ENCODE measurements around the gene DNAAF2. TPM values are rescaled to one million over a fixed set of nuclear protein-coding genes. Genes with fewer than 3 reads are reported as not detected.
"Not testable (repeated sequence)": the region's sequence is repeated elsewhere in the genome, so short reads cannot be mapped to it uniquely, and the experiment has no call there.

Gene DNAAF2
- polyA plus RNA-seq (ENCODE audit: insufficient read length in 10 of 10) = 1 to 10 TPM; 7.2 to 9.8 (median 7.8) TPM
- long read RNA-seq, donor 1, partial matches to known transcripts = 0 of 6 reads
- long read RNA-seq, donor 1, other reads (novel, unspliced or antisense) = 0 of 6 reads
- long read RNA-seq, donor 2, partial matches to known transcripts = 0 of 4 reads
- long read RNA-seq, donor 2, other reads (novel, unspliced or antisense) = 0 of 4 reads
- long read RNA-seq, donor 3 = 0 reads
- long read RNA-seq, donor 4, partial matches to known transcripts = 0 of 3 reads
- long read RNA-seq, donor 4, other reads (novel, unspliced or antisense) = 0 of 3 reads
- long read RNA-seq, donor 5, partial matches to known transcripts = 0 of 5 reads
- long read RNA-seq, donor 5, other reads (novel, unspliced or antisense) = 0 of 5 reads
- long read RNA-seq, donor 6, partial matches to known transcripts = 0 of 4 reads
- long read RNA-seq, donor 6, other reads (novel, unspliced or antisense) = 0 of 4 reads
- long read RNA-seq, donor 7, partial matches to known transcripts = 0 of 4 reads
- long read RNA-seq, donor 7, other reads (novel, unspliced or antisense) = 0 of 4 reads
- long read RNA-seq, donor 8, transcript DNAAF2-201 (3 exons, 2,963 nt) = major isoform, 10 of 13 reads
- long read RNA-seq, donor 8, partial matches to known transcripts = 0 of 13 reads
- long read RNA-seq, donor 8, other reads (novel, unspliced or antisense) = 0 of 13 reads
- long read RNA-seq, donor 9, partial matches to known transcripts = 0 of 1 reads
- long read RNA-seq, donor 9, other reads (novel, unspliced or antisense) = 0 of 1 reads

- DNase-seq = peak; percentile 63 to 91 (median 76)
These were observed at the start of gene DNAAF2 for GRCh38 chr14:49634547-49635334. Gene DNAAF2 (minus strand): TSS chr14:49635244. CDS start chr14:49635149, 95 bp downstream.

DNA sequence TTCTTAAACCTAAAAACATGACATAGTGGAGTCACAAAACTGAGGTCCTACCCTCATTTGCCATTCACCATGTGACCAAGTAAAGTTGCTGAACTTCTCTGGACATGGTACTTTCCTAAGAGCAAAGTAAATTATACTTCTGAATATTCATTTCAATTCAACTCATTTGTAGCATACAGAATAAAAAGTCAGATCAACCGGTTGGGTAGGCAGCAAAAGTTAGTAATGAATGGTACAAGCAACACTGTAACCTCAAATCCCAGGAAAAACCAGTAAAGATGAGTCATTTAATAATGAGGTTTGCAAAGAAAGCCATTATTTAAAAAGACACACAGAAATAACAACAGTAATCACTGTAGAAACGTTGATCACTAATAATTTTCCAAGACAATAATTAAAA is 44.2 kb upstream of the DNAAF2 start:
- no peak for DNase-seq

DNA sequence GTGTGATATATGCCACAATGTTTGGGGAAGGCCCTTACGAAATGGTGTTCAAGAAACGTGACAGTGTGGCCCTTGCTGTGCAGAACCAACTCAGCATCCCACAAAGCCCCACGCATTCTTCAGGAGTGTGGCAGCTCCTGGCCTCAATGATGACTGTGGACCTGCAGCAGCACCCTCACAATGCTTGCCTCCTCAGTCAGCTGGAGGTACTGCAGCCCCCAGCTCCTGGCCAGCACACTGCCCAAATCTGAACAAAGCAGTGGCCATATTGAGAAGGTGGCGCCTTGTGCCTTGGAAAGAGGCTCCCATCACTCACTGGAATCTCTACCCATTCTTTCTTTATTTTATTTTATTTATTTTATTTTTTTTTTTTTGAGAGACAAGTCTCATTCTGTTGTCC is 42.6 kb upstream of the DNAAF2 start:
- DNase-seq = no peak

DNA sequence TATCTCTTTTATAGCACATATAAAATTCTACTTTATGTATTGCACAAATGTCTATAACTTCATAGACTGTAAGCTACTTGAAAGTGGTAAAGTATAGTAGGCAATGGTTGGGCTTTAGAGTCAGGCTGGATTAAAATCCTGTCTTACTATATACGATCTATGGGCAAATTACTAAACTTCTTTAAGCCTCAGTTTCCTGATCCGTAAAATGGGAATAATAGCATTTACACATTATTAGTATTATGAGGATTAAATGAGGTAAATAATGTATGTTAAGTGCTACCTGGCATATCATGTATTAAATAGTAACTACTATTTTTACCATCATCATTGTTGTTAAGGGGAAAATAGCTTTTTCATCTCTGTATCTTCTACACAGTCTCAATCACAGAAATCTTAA is 38.5 kb upstream of the DNAAF2 start:
- no peak for DNase-seq

DNA sequence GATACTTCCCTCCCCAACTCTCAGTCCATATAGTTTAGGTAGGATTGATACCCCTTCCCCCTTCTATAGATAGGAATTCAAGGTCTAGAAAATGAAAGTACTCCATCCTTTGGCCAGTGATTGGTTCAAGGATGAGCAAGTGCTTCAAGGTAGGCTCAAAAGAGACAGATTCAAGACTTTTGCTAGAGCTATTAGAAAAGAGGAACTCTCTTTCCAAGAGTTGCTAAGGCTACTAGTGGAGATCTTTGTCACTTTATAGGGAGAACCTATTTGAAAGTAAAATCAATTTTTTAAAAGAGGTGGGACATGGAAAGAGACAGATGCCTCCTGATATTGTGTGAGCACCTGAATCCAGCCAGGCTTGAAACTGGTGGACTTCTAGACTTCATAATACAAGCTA is 35.4 kb upstream of the DNAAF2 start:
- DNase-seq = no peak

DNA sequence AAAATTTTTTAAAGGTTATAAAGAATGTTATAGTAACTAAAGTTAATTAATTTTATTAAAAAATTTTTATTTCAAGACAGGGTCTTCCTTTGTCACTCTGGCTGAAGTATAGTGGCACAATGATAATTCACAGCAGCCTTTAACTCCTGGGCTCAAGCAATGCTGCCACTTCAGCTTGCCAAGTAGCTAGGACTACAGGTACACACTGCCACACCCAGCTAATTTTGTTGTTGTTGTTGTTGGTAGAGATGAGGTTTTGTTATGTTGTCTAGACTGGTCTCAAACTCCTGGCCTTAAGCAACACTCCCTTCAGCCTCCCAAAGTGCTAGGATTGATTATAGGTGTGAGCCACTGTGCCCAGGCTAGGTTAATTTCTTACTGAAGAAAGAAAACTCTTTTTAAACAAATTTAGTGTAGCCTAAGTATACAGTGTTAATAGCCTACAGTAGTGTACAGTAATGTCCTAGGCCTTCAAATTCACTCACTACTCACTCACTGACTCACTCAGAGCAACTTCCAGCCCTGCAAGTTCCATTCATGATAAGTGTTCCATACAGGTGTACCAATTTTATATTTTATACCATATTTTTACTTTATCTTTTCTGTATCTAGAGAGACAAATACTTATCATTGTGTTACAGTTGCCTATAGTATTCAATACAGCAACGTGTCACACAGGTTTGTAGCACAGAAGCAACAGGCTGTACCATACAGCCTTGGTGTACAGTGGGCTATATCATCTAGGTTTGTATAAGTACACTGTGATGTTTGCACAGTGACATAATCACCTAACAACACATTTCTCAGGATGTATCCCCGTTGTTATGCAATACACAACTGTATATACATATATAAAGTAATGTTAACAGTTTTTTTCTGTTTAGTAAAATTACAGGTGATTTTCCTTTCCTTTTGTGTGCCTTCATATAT is 24.7 kb upstream of the DNAAF2 start:
- no peak for DNase-seq

DNA sequence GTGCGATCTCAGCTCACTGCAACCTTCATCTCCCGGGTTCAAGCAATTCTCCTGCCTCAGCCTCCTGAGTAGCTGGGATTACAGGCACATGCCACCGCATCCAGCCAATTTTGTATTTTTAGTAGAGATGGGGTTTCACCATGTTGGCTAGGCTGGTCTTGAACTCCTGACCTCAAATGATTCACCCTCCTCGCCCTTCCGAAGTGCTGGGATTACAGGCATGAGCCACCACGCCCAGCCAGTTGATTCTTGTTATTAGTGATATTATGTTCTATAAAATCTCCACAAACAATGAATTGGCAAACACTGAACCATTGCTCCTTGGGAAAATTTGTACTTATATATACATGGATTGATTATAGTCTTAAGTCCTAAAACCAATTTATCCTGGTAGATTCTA is 22.5 kb upstream of the DNAAF2 start:
- not testable (repeated sequence) for DNase-seq

DNA sequence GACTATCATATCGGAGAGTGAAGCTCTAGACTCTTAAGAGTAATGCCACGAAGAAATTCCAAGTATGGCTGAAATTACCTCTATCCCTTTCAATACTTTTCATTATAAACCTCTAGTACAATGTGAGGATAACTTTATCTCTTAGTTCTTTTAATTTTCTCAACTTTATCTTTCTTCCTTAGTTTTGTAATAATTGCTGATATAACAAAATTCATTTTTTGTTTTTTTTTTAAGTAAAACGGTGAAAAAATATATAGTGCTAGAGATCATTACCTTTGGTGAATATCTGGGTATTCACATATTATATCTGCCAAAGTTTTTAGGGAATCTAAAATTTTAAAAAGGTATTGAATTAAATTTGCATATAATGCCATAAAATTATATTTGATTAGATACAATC is 19.5 kb upstream of the DNAAF2 start:
- DNase-seq = no peak

DNA sequence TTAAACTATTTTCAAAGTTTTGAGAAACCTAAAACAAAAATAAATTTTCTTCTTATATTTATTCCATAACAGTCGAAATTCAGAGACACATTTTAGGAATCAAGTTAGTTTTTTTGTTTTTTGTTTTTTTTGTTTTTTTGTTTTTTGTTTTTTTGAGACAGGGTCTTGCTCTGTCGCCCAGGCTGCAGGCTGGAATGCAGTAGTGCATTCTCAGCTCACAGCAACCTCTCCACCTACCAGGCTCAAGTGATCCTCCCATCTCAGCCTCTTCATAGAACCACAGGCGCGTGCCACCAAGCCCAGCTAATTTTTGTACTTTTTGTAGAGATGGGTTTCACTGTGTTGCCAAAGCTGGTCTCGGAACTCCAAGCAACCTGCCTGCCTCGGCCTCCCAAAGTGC is 18.5 kb upstream of the DNAAF2 start:
- DNase-seq = no peak

- DNase-seq = no peak
These were observed 7.1 kb upstream of the DNAAF2 start for GRCh38 chr14:49642163-49642562.

GRCh38 chr14:49641697-49642129 is 6.7 kb upstream of the DNAAF2 start:
- DNase-seq = no peak

- no peak for DNase-seq
These were observed 5.7 kb upstream of the DNAAF2 start for GRCh38 chr14:49640540-49641417.

DNA sequence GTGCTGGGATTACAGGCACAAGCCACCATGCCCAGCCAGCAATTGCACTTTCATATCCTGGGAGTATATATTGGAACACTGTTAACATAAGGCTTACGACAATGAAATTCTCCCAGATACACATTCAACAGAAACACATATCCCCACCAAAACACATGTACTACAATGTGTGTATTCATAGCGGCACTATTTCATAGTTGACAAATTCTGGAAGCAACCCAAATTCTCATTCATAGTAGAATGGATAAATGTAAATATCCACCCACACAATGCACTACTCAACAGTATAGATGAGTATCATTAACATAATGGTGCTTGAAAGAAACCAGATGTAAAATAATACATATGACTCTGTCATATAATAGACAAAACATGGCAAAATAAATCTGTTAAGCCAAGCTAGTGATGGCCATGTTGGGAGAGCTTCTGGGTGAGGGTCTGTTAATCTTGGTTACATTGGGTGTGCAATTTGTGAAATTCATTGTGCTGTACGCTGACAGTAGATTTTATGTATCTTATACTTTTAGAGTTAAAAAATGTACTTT is 2.6 kb upstream of the DNAAF2 start:
- DNase-seq = no peak

- no peak for DNase-seq
These were observed 1.8 kb upstream of the DNAAF2 start for GRCh38 chr14:49636866-49637265.

GRCh38 chr14:49633640-49634546 is 1.2 kb downstream of the DNAAF2 start:
- peak; percentile 95 to 98 (median 96) for DNase-seq

- DNase-seq = no peak
These were observed 10.9 kb downstream of the DNAAF2 start for GRCh38 chr14:49623941-49624839.

DNA sequence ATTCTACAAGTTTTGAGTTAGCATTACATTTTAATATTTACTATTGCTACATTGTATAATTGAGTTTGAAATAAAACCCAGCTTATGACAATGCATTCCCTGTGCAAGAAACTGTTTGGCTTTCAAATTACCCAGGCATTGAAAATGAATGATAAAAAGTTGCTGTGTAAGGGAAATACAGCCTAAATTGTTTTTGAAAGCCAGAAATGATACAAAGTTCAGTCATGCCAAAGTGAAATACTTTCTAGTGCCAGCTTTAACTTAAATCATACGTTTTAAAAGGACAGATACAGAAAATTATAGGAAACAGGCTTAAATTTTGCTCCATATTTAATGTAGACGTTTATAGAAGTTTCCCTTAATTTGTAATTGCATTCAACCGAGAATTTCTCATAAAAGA is 11.7 kb downstream of the DNAAF2 start:
- no peak for DNase-seq

Data from muscle of back (tissue), 13 donors.